ENCODE data around the gene LYAR.

Gene LYAR

GRCh38 chr4:4228356-4228668, 61.6 kb downstream of the LYAR start:
- no peak for DNase-seq
- in situ Hi-C loops (cut with HindIII; ENCODE audit: low pct_ligation_motif_present, low pct_unique_long_range_greater_than_20kb, low sequenced_read_pairs): no loop called here

GRCh38 chr4:4227510-4228355, 62.2 kb downstream of the LYAR start:
- DNase-seq: no peak
- in situ Hi-C loops (cut with HindIII; ENCODE audit: low pct_ligation_motif_present, low pct_unique_long_range_greater_than_20kb, low sequenced_read_pairs): no loop called here

- DNase-seq: no peak
- in situ Hi-C loops (cut with HindIII; ENCODE audit: low pct_ligation_motif_present, low pct_unique_long_range_greater_than_20kb, low sequenced_read_pairs): no loop called here
These were observed 63.1 kb downstream of the LYAR start, which contains the start of gene OTOP1 for GRCh38 chr4:4226606-4227438. OTOP1 (minus strand) TSS chr4:4226929; CDS start chr4:4226864, 65 bp downstream.

GRCh38 chr4:4225915-4226605, 63.9 kb downstream of the LYAR start:
- DNase-seq: no peak
- in situ Hi-C loops (cut with HindIII; ENCODE audit: low pct_ligation_motif_present, low pct_unique_long_range_greater_than_20kb, low sequenced_read_pairs): no loop called here
